ENCODE measurements around the gene TTC28.
"Not testable (repeated sequence)": the region's sequence is repeated elsewhere in the genome, so short reads cannot be mapped to it uniquely, and the experiment has no call there.

TTC28 gene

GRCh38 chr22:28220626-28221363, 458.8 kb downstream of the TTC28 start:
- no peak for DNase-seq

GRCh38 chr22:28217277-28217676, 462.4 kb downstream of the TTC28 start:
- no peak for DNase-seq

GRCh38 chr22:28214750-28215149, 464.9 kb downstream of the TTC28 start:
- not testable (repeated sequence) for DNase-seq

GRCh38 chr22:28209457-28209856, 470.2 kb downstream of the TTC28 start:
- not testable (repeated sequence) for DNase-seq

- DNase-seq, result no peak
These were observed 470.9 kb downstream of the TTC28 start for GRCh38 chr22:28208787-28209186.

- DNase-seq, result no peak
These were observed 471.6 kb downstream of the TTC28 start for GRCh38 chr22:28208036-28208435.

- DNase-seq, result no peak
These were observed 472.2 kb downstream of the TTC28 start for GRCh38 chr22:28207281-28208030.

- no peak for DNase-seq
These were observed 473.7 kb downstream of the TTC28 start for GRCh38 chr22:28205926-28206325.

GRCh38 chr22:28204382-28204781, 475.3 kb downstream of the TTC28 start:
- DNase-seq, result no peak

- DNase-seq, result no peak
These were observed 476.4 kb downstream of the TTC28 start for GRCh38 chr22:28203286-28203685.

GRCh38 chr22:28198692-28199091, 480.9 kb downstream of the TTC28 start:
- no peak for DNase-seq

GRCh38 chr22:28191571-28191970, 488.1 kb downstream of the TTC28 start:
- DNase-seq, result not testable (repeated sequence)

GRCh38 chr22:28188178-28188879, 491.3 kb downstream of the TTC28 start:
- no peak for DNase-seq

GRCh38 chr22:28187612-28188011, 492.0 kb downstream of the TTC28 start:
- DNase-seq, result no peak

GRCh38 chr22:28186641-28187040, 493.0 kb downstream of the TTC28 start:
- DNase-seq, result no peak

- no peak for DNase-seq
These were observed 494.5 kb downstream of the TTC28 start for GRCh38 chr22:28185130-28185529.

- DNase-seq, result no peak
These were observed 496.4 kb downstream of the TTC28 start for GRCh38 chr22:28183078-28183860.

- no peak for DNase-seq
These were observed 498.6 kb downstream of the TTC28 start for GRCh38 chr22:28180804-28181731.

GRCh38 chr22:28179392-28179791, 500.2 kb downstream of the TTC28 start:
- DNase-seq, result no peak

GRCh38 chr22:28175730-28176492, 503.7 kb downstream of the TTC28 start:
- DNase-seq, result no peak

- DNase-seq, result no peak
These were observed 505.1 kb downstream of the TTC28 start for GRCh38 chr22:28174509-28174908.

All from inflammatory macrophage treated with lipopolysaccharide for 1 hour (primary cell).